B cell (primary cell): ENCODE measurements around the gene SLC35E2B. TPM values are rescaled to one million over a fixed set of nuclear protein-coding genes. Genes with fewer than 3 reads are reported as not detected.

ENCODE experiments used
- ATAC-seq: fragments of 200-7000 bp; cut with Tn5 transposase; one replicate; pipeline ENCODE4 v1.10.0; 2021; ENCODE audit warnings: low read depth, mild to moderate bottlenecking, moderate number of reproducible peaks, moderate library complexity
- CTCF ChIA-PET: fragments of 350-600 bp; sonication (Branson Sonifier 250); formaldehyde crosslinking; loops from one replicate; lab custom pipeline; 2021; ENCODE audit warnings: antibody characterized with exemption, inconsistent platforms; lab: Charles Lee
- POLR2A ChIA-PET: fragments of 350-600 bp; sonication (Branson Sonifier 250); formaldehyde crosslinking; loops from one replicate; lab custom pipeline; 2021; ENCODE audit warnings: antibody characterized with exemption; lab: Charles Lee
- DNase-seq: peaks from one replicate; pipeline ENCODE4 v3.0.0; 2013
- H2AFZ ChIP-seq: 2 replicates; pipeline ENCODE4 v1.6.1; 2012; ENCODE audit warnings: mild to moderate bottlenecking, low read depth, low read length; ENCODE audit not compliant: insufficient read depth, poor library complexity, severe bottlenecking
- H3K27ac ChIP-seq, 2 donors: 1 replicate in 1 of 2; 2 replicates in 1 of 2; pipeline ENCODE4 v1.5.1; 2012 to 2013; ENCODE audit warnings: low read length in 2 of 2, mild to moderate bottlenecking in 2 of 2, moderate library complexity in 1 of 2
- H3K27me3 ChIP-seq, 4 experiments: fragments of 200-600 bp in 1 of 4; sonication (generic) in 1 of 4; replicated peaks in 1 of 4; 1 replicate in 2 of 4; 2 replicates in 2 of 4; pipeline versions ENCODE4 v1.6.1 to v1.7.0; 2013 to 2016; ENCODE audit warnings: low read length in 3 of 4, mild to moderate bottlenecking in 2 of 4, mixed read lengths in 1 of 4, moderate library complexity in 1 of 4; ENCODE audit not compliant: insufficient read depth in 4 of 4, control insufficient read depth in 3 of 4; ENCODE audit errors: control extremely low read depth in 1 of 4
- H3K36me3 ChIP-seq, 2 experiments: replicated peaks in 1 of 2; 1 replicate in 1 of 2; 2 replicates in 1 of 2; pipeline versions ENCODE4 v1.6.1 to v1.7.1; 2013; ENCODE audit warnings: low read length in 1 of 2; ENCODE audit not compliant: insufficient read depth in 2 of 2, control insufficient read depth in 1 of 2; ENCODE audit errors: control extremely low read depth in 1 of 2, extremely low read depth in 1 of 2
- H3K4me1 ChIP-seq, 2 donors: fragments of 200-600 bp in 1 of 2; sonication (generic) in 1 of 2; 1 replicate in 1 of 2; 2 replicates in 1 of 2; pipeline versions ENCODE4 v1.5.1 to v1.6.1; 2013 to 2017; ENCODE audit warnings: low read length in 2 of 2; ENCODE audit not compliant: control insufficient read depth in 2 of 2, insufficient read depth in 2 of 2
- H3K4me2 ChIP-seq: replicated peaks from 2 replicates; pipeline ENCODE3; 2012; ENCODE audit warnings: mild to moderate bottlenecking, low read depth, low read length; ENCODE audit not compliant: poor library complexity, severe bottlenecking
- H3K4me3 ChIP-seq, 5 experiments: fragments of 200-600 bp in 1 of 5; sonication (generic) in 1 of 5; 1 replicate in 3 of 5; 2 replicates in 2 of 5; pipeline versions ENCODE4 v1.5.1 to v1.7.0; 2011 to 2016; ENCODE audit warnings: low read length in 4 of 5, mild to moderate bottlenecking in 4 of 5, low read depth in 2 of 5, control low read depth in 1 of 5, moderate library complexity in 1 of 5; ENCODE audit not compliant: insufficient read depth in 1 of 5; ENCODE audit errors: control extremely low read depth in 1 of 5, extremely low read depth in 1 of 5
- H3K79me2 ChIP-seq: fragments of 200-600 bp; sonication (generic); one replicate; pipeline ENCODE4 v1.6.0; 2016; ENCODE audit warnings: low read length; ENCODE audit not compliant: control insufficient read depth, insufficient read depth
- H3K9ac ChIP-seq: fragments of 200-600 bp; sonication (generic); 2 replicates; pipeline ENCODE4 v1.6.1; 2017; ENCODE audit warnings: mild to moderate bottlenecking, low read length, moderate library complexity
- H3K9me3 ChIP-seq, 3 donors: one replicate each; pipeline versions ENCODE4 v1.6.1 to v1.7.1; 2013; ENCODE audit warnings: low read length in 2 of 3; ENCODE audit not compliant: control insufficient read depth in 2 of 3, insufficient read depth in 1 of 3; ENCODE audit errors: control extremely low read depth in 1 of 3
- H4K20me1 ChIP-seq: 2 replicates; pipeline ENCODE4 v1.6.0; 2012; ENCODE audit warnings: mild to moderate bottlenecking, low read length; ENCODE audit not compliant: insufficient read depth, control insufficient read depth, poor library complexity, severe bottlenecking
- H3K27ac Mint-ChIP-seq: one replicate; pipeline ENCODE4 v1.8.0; 2021; ENCODE audit warnings: mixed read lengths
- H3K27me3 Mint-ChIP-seq: one replicate; pipeline ENCODE4 v1.8.0; 2021; ENCODE audit warnings: mixed read lengths
- H3K4me1 Mint-ChIP-seq: one replicate; pipeline ENCODE4 v1.8.0; 2021; ENCODE audit warnings: mixed read lengths
- H3K4me3 Mint-ChIP-seq: one replicate; pipeline ENCODE4 v1.8.0; 2021; ENCODE audit warnings: mixed read lengths
- H3K9me3 Mint-ChIP-seq: one replicate; pipeline ENCODE4 v1.8.0; 2022; ENCODE audit warnings: mixed read lengths; ENCODE audit not compliant: insufficient read depth
- EZH2 ChIP-seq: IDR thresholded peaks from 2 replicates; pipeline ENCODE4 v1.6.1; 2012; ENCODE audit warnings: borderline replicate concordance, low read depth, mild to moderate bottlenecking, moderate library complexity, low read length; ENCODE audit not compliant: insufficient read depth, poor library complexity, severe bottlenecking
- WGBS: methylation state at CpG from one replicate; pipeline ENCODE4 v1.1.5; 2013; ENCODE audit warnings: missing lambda C conversion rate; ENCODE audit not compliant: insufficient coverage; 5-methylcytosine and 5-hydroxymethylcytosine counted together
- intact Hi-C: fragments of 100-400 bp; cut with micrococcal nuclease; formaldehyde crosslinking; loops from one replicate; pipeline ENCODE4 v1.10.0; 2022
- polyA plus RNA-seq: library from polyadenylated mRNA; depleted of rRNA; stranded (reverse); fragments of >200 nt; gene quantifications from 2 replicates; pipeline ENCODE4 v1.2.3, GENCODE V29; 2012
- total RNA-seq, 2 donors: library from RNA; stranded (reverse); fragments of 120-200 nt in 1 of 2; gene quantifications; 1 replicate in 1 of 2; 2 replicates in 1 of 2; pipeline versions ENCODE4 v1.2.3 to v1.2.4, GENCODE V29; 2013 to 2022
- TF ChIP-seq, protein P1 (sequence below): fragments of 200-600 bp; IDR thresholded peaks from one replicate; pipeline ENCODE4 v1.8.0; 2022; ENCODE audit warnings: antibody characterized with exemption, mild to moderate bottlenecking

SLC35E2B gene
- total and polyA plus RNA-seq, 2 donors (not counting 1 experiment from before 2014, with no cell fraction given) = 64.4 to 107 TPM

GRCh38 chr1:1630965-1631781, 61.4 kb downstream of the SLC35E2B start:
- H3K4me3 ChIP-seq = peak overlapping the region in 2 of 5 experiments; percentile 35 to 43
- CTCF ChIA-PET = interaction anchor here (0.6 to 2.2 kb wide), 2 partner anchors 16 to 52 kb away, joined by 3 to 13 read pairs; partner anchors contain the start of gene MIB2
- 20% methylated on average over 66 of the region's 79 CpGs for WGBS

More at GRCh38 chr1:1630965-1631781, 61.4 kb downstream of the SLC35E2B start:
- DNase-seq = peak; percentile 49
- Histone ChIP-seq H2AFZ (peak overlapping the region; percentile 69), H3K36me3 (no peaks in the 10 kb centered on the region), H3K79me2 (no peaks in the 10 kb centered on the region), H3K9ac (peak overlapping the region; percentile 51), H3K27ac (no peak overlapping the region), H3K27me3 (peaks cover 0 to 13% (median 4%) of the 10 kb centered on the region in 4 experiments), H3K4me1 (peaks cover 15 to 21% of the 10 kb centered on the region in 2 donors), H4K20me1 (no peaks in the 10 kb centered on the region), H3K9me3 (peaks cover 0 to 8% (median 0%) of the 10 kb centered on the region in 3 donors), H3K4me2 (peak overlapping the region; percentile 92)
- peak overlapping the region; percentile 61 for H3K27ac Mint-ChIP-seq
- H3K4me3 Mint-ChIP-seq = peak overlapping the region; percentile 67
- POLR2A ChIA-PET = interaction anchor here (0.7 to 2.5 kb wide), 6 partner anchors 14 to 276 kb away, joined by 3 to 19 read pairs (median 4); partner anchors contain the start of gene MIB2
- no peak for ATAC-seq
- H3K9me3 Mint-ChIP-seq = no peaks in the 10 kb centered on the region
- H3K4me1 Mint-ChIP-seq = peaks cover 4% of the 10 kb centered on the region
- H3K27me3 Mint-ChIP-seq = peaks cover 3% of the 10 kb centered on the region
- TF ChIP-seq, protein P1, sequence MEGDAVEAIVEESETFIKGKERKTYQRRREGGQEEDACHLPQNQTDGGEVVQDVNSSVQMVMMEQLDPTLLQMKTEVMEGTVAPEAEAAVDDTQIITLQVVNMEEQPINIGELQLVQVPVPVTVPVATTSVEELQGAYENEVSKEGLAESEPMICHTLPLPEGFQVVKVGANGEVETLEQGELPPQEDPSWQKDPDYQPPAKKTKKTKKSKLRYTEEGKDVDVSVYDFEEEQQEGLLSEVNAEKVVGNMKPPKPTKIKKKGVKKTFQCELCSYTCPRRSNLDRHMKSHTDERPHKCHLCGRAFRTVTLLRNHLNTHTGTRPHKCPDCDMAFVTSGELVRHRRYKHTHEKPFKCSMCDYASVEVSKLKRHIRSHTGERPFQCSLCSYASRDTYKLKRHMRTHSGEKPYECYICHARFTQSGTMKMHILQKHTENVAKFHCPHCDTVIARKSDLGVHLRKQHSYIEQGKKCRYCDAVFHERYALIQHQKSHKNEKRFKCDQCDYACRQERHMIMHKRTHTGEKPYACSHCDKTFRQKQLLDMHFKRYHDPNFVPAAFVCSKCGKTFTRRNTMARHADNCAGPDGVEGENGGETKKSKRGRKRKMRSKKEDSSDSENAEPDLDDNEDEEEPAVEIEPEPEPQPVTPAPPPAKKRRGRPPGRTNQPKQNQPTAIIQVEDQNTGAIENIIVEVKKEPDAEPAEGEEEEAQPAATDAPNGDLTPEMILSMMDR = no peak
- TF ChIP-seq EZH2 = peak; percentile 49
- intact Hi-C loops = loop anchor here (2.0 kb wide), 1 partner anchor 16 kb away; the partner anchor contains the start of gene MIB2
